H1 (cell line): ENCODE results near the gene CNOT10. TPM values are rescaled to one million over a fixed set of nuclear protein-coding genes. Genes with fewer than 3 reads are reported as not detected.

Experiments used
- JUN ChIP-seq: IDR thresholded peaks from 2 replicates; pipeline ENCODE4 v1.6.1; 2011; ENCODE audit warnings: low read depth, mild to moderate bottlenecking, improper control_type of control experiment, low read length
- MAFK ChIP-seq: IDR thresholded peaks from 2 replicates; pipeline ENCODE4 v1.6.1; 2012; ENCODE audit warnings: low read depth, mild to moderate bottlenecking, improper control_type of control experiment, low read length
- PHF8 ChIP-seq: fragments of 200-600 bp; sonication (generic); conservative IDR thresholded peaks from 2 replicates; pipeline ENCODE4 v1.7.1; 2012; ENCODE audit warnings: low read depth, mild to moderate bottlenecking, inconsistent platforms, low read length, moderate library complexity
- TCF12 ChIP-seq: IDR thresholded peaks from 2 replicates; pipeline ENCODE4 v1.6.1; 2011; ENCODE audit warnings: low read depth, mild to moderate bottlenecking, low read length
- polyA plus RNA-seq, 7 experiments: library from polyadenylated mRNA; depleted of rRNA in 3 of 7; stranded (reverse) in 5 of 7; unstranded in 2 of 7; fragments of >200 nt in 5 of 7; fragments of 200-250 nt in 2 of 7; gene quantifications; 1 replicate in 5 of 7; 2 replicates in 1 of 7; 4 replicates in 1 of 7; pipeline versions ENCODE4 v1.2.1 to v1.2.3, GENCODE V29; 2011 to 2013; ENCODE audit warnings: missing spikeins in 2 of 7, mixed read lengths in 2 of 7
- total RNA-seq: library from RNA; stranded (reverse); fragmentation: NEBNext Ultra II Directional; extraction: Animal tissue kit (Norgen Biotek cat#: 25700); gene quantifications from 2 replicates; pipeline ENCODE4 v1.2.1, GENCODE V29; 2021

Gene CNOT10
- total and polyA plus RNA-seq, 2 of the 8 experiments (the other 6 are each of a cell fraction or from before 2014, with no cell fraction given): 39.9 to 55.9 TPM

- TF ChIP-seq PHF8 (no peak), JUN (no peak), TCF12 (no peak), MAFK (no peak)
Measured at GRCh38 chr3:32684029-32684799, 774 bp upstream of the CNOT10 start (continued).
